Endometrial microvascular endothelial cells (primary cell): ENCODE data around the gene ASPM. TPM values are rescaled to one million over a fixed set of nuclear protein-coding genes. Genes with fewer than 3 reads are reported as not detected.
"Not testable (repeated sequence)": the region's sequence is repeated elsewhere in the genome, so short reads cannot be mapped to it uniquely, and the experiment has no call there.

Experiments
- in situ Hi-C: cut with HindIII; loops from 2 replicates; pipeline ENCODE4 v1.10.0; 2017; ENCODE audit warnings: low sequenced_read_pairs, low pct_unique_long_range_greater_than_20kb; ENCODE audit errors: inconsistent ontology term
- total RNA-seq: library from RNA; depleted of rRNA; stranded (reverse); fragments of >200 nt; gene quantifications from one replicate; pipeline ENCODE4 v1.2.3, GENCODE V29; 2015; ENCODE audit errors: inconsistent ontology term

ASPM gene
- total RNA-seq, 1 donor from 2014 or later: 51.4 TPM

DNA sequence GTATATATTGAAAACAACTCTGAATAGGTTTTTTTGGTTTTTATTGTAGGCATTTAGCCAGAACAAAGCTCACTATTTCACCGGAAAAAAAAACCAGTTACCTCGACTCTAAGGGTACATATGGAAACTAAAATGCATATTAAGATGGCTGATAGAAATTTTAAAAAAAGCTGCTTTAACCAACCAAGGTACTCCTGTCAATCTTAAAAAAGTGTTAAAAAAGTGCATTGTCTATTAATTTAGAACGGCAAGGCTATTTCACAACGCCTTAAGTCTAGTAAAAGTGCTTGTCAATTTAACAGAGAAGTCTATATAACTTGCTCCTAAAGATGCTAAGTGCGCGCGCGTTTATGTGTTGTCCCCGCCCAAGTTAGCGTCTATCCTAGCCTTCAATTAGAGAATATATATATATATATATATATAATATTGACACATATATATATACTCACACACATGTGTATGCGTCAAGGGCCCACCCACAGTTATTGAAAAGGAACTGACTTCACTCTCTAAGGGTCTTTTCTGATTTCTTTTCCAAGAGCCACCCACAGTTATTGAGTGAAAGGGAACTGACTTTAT, 934 bp downstream of the ASPM start:
- in situ Hi-C loops: no loop called here

DNA sequence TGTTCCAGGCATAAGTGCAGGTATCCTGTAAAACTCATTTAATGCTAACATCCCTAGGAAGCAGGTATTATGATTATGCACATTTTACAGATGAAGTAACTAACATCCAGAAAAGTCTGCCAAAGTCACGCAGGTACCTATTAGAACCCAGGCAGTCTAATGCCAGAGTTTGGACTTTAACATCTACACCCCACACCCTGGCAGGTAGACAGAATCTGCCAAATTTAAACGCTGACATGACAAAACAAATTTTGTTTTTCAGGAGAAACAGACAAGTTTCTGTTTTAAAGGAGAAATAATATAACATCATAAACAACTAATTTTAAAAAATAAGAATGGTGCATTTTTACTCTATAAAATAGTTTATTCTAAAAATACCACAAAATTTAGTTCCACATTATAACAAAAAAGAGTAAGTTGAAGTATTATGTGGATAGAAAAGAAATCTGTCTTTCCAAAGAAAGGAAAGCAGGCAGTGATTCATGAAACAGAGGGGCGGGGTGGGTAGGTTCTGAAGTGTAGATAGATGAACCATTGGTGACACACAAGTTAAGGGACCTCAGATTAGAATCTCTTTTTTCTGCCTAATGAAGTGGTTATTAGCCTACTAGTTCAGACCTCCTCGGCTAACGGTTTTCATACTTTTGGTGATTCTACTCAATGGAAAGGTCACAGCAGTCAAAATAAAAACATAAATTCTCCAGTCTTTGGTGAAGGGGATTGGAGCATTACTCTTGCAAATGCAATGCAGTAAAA, 1.7 kb downstream of the ASPM start:
- in situ Hi-C loops: no loop called here

DNA sequence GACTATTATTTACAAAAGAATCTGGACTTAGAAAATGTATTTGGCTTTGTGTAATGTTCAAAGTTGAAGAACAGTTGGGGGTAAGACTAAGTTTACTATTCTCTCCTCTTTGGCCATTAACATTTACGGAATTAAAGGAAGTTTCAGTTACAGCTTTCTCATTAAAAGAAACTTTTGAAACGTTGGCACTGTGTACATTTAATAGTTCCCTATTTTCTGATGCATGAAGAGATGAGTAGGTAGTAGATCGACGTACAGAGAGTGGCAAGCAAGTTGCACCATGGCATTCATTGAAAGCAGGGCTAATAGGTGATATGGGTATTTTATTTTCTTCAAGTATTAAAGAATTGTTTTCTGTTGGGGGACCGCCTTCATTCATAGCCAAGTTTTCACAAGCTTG, 3.2 kb downstream of the ASPM start:
- in situ Hi-C loops: no loop called here

DNA sequence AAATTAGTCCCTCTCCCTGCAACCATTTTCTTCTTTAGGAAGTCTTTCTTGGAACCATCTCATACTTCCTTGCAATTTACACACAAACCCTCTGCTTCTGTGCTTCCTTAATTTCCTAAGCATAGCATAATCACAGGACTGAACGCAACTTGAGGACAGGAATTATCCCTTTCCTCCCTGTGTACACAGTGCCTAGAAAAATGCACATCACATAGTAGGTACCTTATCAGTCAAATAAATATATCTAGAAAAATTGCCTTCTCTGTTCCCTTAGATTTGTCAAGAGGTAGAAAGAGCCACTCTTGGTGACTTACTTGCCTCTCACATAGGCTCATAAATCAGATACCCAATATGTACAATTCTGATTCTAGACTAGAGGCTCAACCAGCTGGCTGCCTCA, 4.9 kb downstream of the ASPM start:
- in situ Hi-C loops: no loop called here

DNA sequence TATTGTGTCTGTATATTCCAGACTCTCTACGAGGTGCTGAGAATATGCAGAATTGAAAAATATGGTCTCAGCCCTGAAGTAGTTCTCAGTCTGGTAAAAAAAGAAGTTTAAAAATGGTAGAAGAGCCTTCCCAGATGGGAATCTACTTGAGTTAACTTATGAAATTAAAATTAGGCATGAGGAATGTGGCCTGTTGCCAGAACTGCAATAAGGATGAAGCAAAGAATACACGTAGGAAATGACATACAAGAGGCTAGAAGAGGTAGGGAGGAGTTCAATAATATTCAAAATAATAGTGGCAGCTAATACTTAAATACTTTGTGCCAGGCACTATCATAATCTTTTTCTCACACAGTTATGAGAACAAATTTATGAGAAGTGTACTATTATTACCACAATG, 6.3 kb downstream of the ASPM start:
- in situ Hi-C loops: no loop called here

DNA sequence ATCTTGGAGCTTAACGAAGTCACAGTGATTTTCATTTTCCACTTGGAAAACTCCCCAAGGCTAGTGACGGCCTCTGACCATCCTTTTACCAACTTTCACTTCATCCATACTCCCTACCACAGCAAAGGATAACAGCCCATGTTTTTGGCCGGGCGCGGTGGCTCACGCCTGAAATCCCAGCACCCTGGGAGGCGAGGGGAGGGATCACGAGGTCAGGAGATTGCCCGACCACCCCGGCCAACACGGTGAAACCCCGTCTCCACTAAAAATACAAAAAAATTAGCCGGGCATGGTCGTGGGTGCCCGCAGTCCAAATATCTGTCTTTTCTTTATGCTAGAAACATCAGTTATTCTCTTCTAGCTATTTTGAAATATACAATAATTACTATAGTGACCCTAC, 7.3 kb downstream of the ASPM start:
- in situ Hi-C loops: no loop called here

DNA sequence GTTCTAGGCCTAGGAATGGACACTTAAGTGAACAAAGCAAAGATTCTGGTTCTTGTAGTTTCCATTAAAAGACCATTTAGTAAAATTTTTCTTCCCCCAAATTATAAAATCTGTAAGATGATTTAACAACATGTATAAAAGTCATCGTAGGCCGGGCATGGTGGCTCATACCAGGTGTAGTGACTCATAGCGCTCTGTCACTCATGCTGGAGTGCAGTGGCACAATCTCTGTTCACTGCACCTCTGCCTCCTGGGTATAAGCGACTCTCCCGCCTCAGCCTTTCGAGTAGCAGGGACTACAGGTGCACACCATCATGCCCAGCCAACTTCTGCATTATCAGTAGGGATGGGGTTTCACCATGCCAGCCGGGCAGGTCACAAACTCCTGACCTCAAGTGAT, 9.1 kb downstream of the ASPM start:
- in situ Hi-C loops: no loop called here

DNA sequence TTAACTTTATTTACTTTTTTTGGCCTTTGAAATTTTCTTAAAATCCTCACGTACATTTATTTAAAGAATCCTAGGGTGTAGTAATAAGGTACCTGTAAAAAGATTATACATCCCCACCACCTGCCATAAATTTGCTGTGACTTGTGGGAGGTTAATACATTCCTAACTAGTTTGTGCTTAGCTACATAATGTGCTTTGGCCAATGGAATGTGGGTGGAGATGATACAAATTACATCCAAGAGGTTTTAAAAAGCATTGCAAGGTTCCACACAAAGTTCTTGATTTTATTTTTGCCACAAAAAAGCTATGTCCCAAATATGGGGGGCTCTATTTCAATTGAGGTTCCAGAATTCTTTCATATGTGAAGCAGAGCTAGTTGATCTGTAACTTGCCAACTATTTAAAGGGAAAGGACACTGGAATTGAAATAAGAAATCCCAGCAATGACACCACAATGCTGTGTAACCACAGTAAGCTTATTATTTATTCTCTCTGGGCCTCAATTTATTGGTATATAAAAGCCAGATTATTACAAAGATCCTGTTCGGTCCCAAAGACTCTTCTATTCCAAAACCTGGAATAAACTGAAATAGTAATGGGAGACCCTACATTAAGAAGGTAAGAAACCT, 15.7 kb downstream of the ASPM start:
- in situ Hi-C loops: no loop called here

DNA sequence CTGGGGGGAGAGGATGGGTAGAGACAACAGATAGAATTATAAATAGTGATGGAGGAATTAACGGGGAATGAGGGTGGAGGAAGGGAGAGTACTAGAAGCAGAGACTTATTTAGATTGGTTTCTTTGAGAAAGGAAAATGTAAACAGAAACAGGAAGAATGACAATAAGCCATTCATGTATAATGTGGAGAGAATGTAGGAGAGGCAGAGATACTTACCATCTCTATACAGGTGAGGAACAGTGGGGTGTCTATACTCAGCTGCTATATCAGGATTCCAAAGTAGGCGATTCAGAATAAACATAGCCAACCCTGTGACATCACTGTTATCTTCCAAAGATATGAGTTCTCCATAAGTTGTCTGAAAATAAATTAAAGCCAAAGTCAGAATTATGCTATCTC, 16.8 kb downstream of the ASPM start:
- in situ Hi-C loops: no loop called here

DNA sequence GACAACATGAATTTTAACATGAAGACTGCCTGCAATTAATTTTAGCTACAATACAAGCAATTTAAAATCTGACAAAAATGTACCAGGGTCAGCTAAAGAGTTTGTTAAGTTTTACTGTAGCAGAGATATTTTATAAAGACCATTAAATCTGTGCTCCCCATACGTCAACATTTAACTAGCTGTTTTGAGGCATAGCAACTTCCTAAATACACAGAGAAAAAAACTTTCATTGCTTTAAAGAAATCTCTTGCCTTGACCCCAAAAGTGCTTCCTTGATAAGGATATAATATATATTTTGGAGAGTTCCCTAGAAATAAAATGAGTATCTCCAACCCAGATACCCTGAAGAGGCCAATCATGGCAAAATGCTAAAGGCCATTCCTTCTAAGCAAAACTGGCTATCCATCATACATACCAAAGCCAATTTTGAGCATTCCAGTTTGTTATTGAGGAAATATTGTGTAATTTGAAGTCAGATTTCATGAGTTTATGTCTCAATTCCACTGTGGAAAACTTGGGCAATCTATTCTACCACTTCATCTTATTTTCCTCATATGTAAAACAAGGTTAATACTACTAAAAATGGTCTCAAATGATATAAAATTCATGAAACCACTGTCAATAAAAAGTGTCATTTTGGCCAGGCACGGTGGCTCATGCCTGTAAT, 19.1 kb downstream of the ASPM start:
- in situ Hi-C loops: no loop called here

DNA sequence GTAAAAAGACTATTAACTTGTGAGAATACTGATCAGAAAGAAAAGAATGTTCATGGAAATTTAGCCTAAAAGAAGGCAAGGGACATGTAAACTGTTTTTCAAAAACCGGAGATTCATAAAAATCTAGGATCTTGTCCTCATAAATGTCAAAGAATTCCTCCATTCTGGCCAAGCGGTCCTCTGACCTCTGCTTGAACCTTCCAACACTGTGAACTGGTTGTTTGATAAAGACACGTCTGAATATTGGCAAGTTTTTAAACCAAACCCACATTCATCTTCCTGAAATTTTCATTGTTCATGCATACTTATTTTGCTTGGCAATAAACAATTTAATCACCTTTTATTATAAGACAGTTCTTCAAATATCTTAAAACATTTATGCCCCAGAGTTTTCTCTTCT, 19.8 kb downstream of the ASPM start:
- in situ Hi-C loops: no loop called here

DNA sequence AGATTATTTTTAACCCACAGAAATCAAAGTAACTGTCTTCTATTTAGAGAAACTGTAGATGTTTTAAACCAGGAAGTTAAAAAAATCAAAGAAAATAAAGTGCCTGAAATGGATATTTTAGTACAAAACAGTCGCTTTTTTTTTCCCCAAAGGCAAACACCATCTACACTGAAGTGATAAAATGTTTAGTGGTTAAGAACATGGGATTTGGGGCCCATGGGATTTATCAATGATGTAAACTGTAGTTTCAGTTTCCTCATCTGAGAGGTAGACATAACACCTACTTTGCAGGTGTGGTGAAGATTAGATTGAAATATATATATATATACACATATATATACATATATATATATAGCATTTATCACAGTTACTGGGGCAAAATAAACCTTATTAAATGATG, 22.1 kb downstream of the ASPM start:
- in situ Hi-C loops: no loop called here

DNA sequence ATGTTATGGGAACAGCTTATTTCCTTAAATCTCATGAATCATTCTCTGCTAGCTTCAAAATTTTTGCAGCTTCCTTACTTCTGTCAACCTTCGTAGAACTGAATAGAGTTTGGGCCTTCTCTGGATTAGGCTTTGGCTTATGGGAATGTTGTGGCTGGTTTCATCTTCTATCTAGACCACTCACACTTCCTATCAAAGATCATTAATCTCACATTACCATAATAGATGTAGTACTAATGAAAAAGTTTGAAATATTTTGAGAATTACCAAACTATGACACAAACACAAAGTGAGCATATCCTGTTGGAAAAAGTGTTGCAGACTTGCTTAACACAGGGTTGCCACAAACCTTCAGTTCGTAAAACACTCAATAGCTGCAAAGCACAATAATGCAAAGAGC, 30.3 kb downstream of the ASPM start:
- in situ Hi-C loops: no loop called here

DNA sequence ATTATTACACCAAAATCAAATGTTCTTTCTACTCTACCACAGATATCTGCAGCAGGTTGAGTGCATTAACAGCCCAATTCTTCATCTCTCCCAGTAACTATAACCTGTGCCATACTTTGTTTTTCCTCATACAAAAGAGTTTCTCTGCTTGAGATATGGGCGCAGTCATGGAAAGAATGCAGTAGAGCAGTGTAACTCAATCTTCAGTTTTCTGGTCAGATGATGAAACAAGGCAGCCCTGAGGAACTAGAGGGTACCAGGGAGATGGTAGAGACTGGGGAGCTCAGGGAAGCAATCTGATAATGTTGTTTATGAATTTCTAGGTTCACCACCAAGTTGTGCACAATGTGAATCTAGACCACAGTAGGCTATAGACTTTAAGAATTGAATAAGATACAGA, 39.6 kb downstream of the ASPM start:
- in situ Hi-C loops: no loop called here

DNA sequence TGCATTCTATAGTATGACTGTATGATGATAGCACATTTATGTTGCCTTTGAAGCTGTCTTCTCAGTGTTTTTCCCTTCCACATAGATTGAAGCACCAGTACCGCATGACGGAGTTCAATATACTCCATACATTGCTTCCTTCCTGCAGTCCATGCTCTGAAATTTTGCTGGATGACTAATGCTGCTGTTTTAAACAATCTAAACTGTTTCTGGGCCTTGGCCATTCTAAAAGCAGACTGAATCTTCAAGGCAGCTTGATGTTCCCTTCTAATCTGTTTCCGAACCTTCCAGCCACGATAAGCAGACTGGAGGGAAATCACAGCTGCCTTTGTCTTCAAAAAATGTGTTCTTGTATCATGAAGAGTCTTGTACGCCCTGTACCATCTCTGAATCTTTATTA, 43.2 kb downstream of the ASPM start:
- in situ Hi-C loops: no loop called here

DNA sequence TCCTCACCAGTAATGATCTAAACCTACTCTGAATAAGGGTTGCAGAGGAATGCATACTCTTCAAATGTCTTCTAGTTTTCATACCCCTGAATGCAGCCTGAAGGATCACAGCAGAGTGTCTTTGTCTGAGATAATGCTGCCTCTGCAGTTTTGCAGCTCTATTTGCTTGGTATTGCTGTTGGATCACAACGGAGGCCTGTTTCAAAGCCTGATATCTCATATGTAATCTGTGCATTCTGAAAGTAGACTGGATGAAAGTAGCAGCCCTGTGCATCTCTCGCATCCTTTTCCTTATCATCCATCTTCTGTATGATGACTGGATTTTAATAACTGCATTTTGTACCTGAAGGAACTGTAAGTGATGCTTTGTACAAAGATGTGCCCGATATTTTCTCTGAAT, 44.5 kb downstream of the ASPM start:
- in situ Hi-C loops: no loop called here

DNA sequence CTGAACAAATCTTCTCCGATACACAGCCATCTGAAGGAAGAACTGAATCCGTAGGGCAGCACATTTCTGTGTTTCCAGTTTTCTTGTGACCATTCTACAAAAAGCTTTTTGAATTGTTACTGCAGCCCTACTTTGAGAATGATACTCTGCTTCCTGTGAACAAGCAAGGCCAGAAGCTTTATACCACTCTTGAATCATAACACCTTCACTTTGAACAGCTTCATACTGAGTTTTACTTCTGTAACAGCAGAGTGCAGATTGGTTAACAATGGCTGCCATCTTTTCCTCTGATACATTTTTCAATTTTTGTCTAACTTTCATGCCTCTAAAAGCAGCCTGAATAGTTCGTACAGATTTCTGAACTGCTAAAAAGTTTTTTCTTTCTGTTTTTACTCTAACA, 45.8 kb downstream of the ASPM start:
- in situ Hi-C loops: no loop called here

DNA sequence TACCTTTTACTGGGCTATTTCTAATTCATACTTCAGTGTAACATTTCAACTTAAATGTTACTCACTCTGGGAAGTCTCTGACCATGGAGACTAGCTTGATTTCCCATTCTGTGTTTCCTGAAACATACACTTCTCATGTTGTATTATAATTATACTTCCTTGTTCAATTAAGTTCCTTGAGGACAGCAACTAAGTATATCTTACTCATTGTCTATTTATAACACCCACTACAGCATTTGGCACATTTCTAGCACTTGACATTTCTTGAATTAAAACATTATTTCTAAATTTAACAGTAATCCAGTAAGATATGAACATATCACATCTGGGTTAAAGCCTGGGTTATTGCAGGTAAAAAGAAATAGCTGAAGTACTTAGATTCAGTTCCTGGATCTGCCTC, 47.0 kb downstream of the ASPM start:
- in situ Hi-C loops: no loop called here

DNA sequence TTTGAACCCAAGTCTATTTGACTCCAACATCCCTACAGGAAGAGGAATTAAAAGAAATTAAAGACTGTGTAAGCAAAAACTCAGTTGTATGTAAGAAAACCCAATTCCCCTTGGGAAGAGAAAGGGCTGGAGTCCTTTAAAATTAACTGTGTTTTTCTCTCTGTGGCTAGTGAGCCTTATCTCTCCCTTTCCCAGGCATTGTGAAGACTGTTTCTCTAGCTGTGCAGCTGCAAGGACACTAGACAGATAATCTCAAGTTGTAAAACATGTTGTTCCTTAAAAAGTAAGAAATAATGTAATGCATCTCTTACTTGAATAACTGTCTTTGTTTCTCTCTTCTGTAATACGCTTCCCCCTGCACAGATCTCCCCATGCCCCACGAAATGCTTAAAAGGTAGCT, 49.5 kb downstream of the ASPM start:
- in situ Hi-C loops: not testable (repeated sequence)

DNA sequence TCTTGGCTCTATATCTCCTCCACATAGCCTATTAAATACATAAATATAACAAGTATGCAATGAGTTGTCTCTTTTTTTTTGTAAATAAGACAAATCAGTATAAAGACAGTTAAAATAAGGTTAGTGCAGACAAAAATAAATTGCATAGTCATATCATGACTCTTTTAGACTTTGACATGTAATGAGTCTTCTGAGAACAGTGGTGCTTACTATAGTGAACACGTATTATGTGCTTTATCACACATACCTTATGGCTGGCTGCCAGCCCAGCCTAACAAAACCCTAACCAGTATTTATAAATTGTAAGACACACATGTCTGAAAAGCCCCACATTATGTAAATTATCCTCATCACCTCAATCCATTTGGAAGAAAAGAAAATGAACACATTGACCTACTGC, 50.3 kb downstream of the ASPM start:
- in situ Hi-C loops: no loop called here
